Mesenchymal stem cell (in vitro differentiated cells and primary cell): Measurements from ENCODE around the gene CDY2A. TPM values are rescaled to one million over a fixed set of nuclear protein-coding genes. Genes with fewer than 3 reads are reported as not detected.
"Not testable (repeated sequence)": the region's sequence is repeated elsewhere in the genome, so short reads cannot be mapped to it uniquely, and the experiment has no call there.

Experiments used
- DNase-seq: peaks from one replicate; pipeline ENCODE4 v3.0.0-alpha.2; 2013
- H2AFZ ChIP-seq: one replicate; pipeline ENCODE4 v1.6.1; 2013; ENCODE audit warnings: low read depth, mild to moderate bottlenecking, control low read depth, inconsistent platforms, low read length, moderate library complexity
- H2AK5ac ChIP-seq: 2 replicates; pipeline ENCODE4 v1.6.1; 2013; ENCODE audit warnings: low read length, moderate library complexity, mild to moderate bottlenecking, inconsistent platforms; ENCODE audit not compliant: severe bottlenecking
- H2BK120ac ChIP-seq: one replicate; pipeline ENCODE4 v1.6.1; 2013; ENCODE audit warnings: low read depth, mild to moderate bottlenecking, inconsistent platforms, low read length, moderate library complexity
- H2BK12ac ChIP-seq, 2 experiments: one replicate each; pipeline ENCODE4 v1.6.1; 2013; ENCODE audit warnings: inconsistent platforms in 2 of 2, low read length in 2 of 2, mild to moderate bottlenecking in 2 of 2, moderate library complexity in 2 of 2, control low read depth in 1 of 2
- H2BK15ac ChIP-seq: one replicate; pipeline ENCODE4 v1.6.1; 2013; ENCODE audit warnings: mild to moderate bottlenecking, low read depth, inconsistent platforms; ENCODE audit not compliant: poor library complexity, severe bottlenecking
- H2BK5ac ChIP-seq: 2 replicates; pipeline ENCODE4 v1.6.1; 2013; ENCODE audit warnings: low read depth, mild to moderate bottlenecking, low read length, control low read depth, inconsistent platforms; ENCODE audit not compliant: poor library complexity, severe bottlenecking
- H3K14ac ChIP-seq, 2 experiments: one replicate each; pipeline ENCODE4 v1.6.1; 2013; ENCODE audit warnings: inconsistent platforms in 2 of 2, low read length in 2 of 2, control low read depth in 1 of 2, mild to moderate bottlenecking in 1 of 2, moderate library complexity in 1 of 2
- H3K18ac ChIP-seq, 2 experiments: one replicate each; pipeline ENCODE4 v1.6.1; 2013; ENCODE audit warnings: inconsistent platforms in 2 of 2, low read length in 2 of 2, control low read depth in 1 of 2, low read depth in 1 of 2, mild to moderate bottlenecking in 1 of 2
- H3K23ac ChIP-seq, 2 experiments: one replicate each; pipeline ENCODE4 v1.6.1; 2013; ENCODE audit warnings: inconsistent platforms in 2 of 2, low read length in 2 of 2, mild to moderate bottlenecking in 2 of 2, moderate library complexity in 2 of 2, control low read depth in 1 of 2
- H3K27ac ChIP-seq: 2 replicates; pipeline ENCODE4 v1.5.1; 2013; ENCODE audit warnings: mild to moderate bottlenecking, moderate library complexity, low read length, control low read depth, inconsistent platforms; ENCODE audit not compliant: poor library complexity, severe bottlenecking
- H3K27me3 ChIP-seq, 2 experiments: 2 replicates each; pipeline versions ENCODE4 v1.6.1 to v1.7.0; 2013; ENCODE audit warnings: low read length in 2 of 2, mild to moderate bottlenecking in 2 of 2, moderate library complexity in 2 of 2, control low read depth in 1 of 2, inconsistent platforms in 1 of 2; ENCODE audit not compliant: control insufficient read depth in 1 of 2, insufficient read depth in 1 of 2
- H3K36me3 ChIP-seq, 2 experiments: 2 replicates each; pipeline versions ENCODE4 v1.6.1 to v1.7.0; 2013; ENCODE audit warnings: low read length in 2 of 2, control low read depth in 1 of 2, inconsistent platforms in 1 of 2, low read depth in 1 of 2, mild to moderate bottlenecking in 1 of 2; ENCODE audit not compliant: insufficient read depth in 2 of 2, control insufficient read depth in 1 of 2
- H3K4ac ChIP-seq, 2 experiments: one replicate each; pipeline ENCODE4 v1.6.1; 2013; ENCODE audit warnings: inconsistent platforms in 2 of 2, low read length in 2 of 2, mild to moderate bottlenecking in 2 of 2, moderate library complexity in 2 of 2, control low read depth in 1 of 2, low read depth in 1 of 2
- H3K4me1 ChIP-seq: 2 replicates; pipeline ENCODE4 v1.6.1; 2013; ENCODE audit warnings: low read depth, low read length, control low read depth; ENCODE audit not compliant: control insufficient read depth, insufficient read depth
- H3K4me2 ChIP-seq: 2 replicates; pipeline ENCODE4 v1.6.1; 2013; ENCODE audit warnings: low read length, mild to moderate bottlenecking, inconsistent platforms; ENCODE audit not compliant: poor library complexity, severe bottlenecking
- H3K4me3 ChIP-seq, 2 experiments: 2 replicates each; pipeline versions ENCODE4 v1.5.1 to v1.7.0; 2013; ENCODE audit warnings: low read length in 2 of 2, mild to moderate bottlenecking in 2 of 2, control low read depth in 1 of 2, low read depth in 1 of 2; ENCODE audit not compliant: insufficient read depth in 1 of 2
- H3K79me1 ChIP-seq: replicated peaks from 2 replicates; pipeline ENCODE4 v1.6.1; 2013; ENCODE audit warnings: mild to moderate bottlenecking, control low read depth, low read length, inconsistent platforms; ENCODE audit not compliant: poor library complexity, severe bottlenecking
- H3K9ac ChIP-seq: 2 replicates; pipeline ENCODE4 v1.7.0; 2013; ENCODE audit warnings: mild to moderate bottlenecking, low read length, moderate library complexity
- H3K9me3 ChIP-seq: 2 replicates; pipeline ENCODE4 v1.7.0; 2013; ENCODE audit warnings: mild to moderate bottlenecking, low read length; ENCODE audit not compliant: control insufficient read depth
- H4K8ac ChIP-seq: one replicate; pipeline ENCODE4 v1.6.1; 2013; ENCODE audit warnings: inconsistent platforms, mild to moderate bottlenecking, low read length, moderate library complexity
- H4K91ac ChIP-seq: one replicate; pipeline ENCODE4 v1.6.1; 2013; ENCODE audit warnings: mild to moderate bottlenecking, low read length, inconsistent platforms
- WGBS: methylation state at CpG from one replicate; pipeline ENCODE4 v1.1.7; 2013; ENCODE audit warnings: mixed read lengths; 5-methylcytosine and 5-hydroxymethylcytosine counted together
- polyA plus RNA-seq, 2 experiments: library from polyadenylated mRNA; stranded (reverse); fragments of 200-250 nt; gene quantifications; one replicate each; pipeline ENCODE4 v1.2.3, GENCODE V29; 2013

The CDY2A gene, protein sequence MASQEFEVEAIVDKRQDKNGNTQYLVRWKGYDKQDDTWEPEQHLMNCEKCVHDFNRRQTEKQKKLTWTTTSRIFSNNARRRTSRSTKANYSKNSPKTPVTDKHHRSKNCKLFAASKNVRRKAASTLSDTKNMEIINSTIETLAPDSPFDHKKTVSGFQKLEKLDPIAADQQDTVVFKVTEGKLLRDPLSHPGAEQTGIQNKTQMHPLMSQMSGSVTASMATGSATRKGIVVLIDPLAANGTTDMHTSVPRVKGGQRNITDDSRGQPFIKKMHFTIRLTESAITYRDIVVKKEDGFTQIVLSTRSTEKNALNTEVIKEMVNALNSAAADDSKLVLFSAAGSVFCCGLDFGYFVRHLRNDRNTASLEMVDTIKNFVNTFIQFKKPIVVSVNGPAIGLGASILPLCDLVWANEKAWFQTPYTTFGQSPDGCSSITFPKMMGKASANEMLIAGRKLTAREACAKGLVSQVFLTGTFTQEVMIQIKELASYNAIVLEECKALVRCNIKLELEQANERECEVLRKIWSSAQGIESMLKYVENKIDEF
- polyA plus RNA-seq (2013, experiment 1 of 2), result not detected
- not detected for polyA plus RNA-seq (2013, experiment 2 of 2)

DNA sequence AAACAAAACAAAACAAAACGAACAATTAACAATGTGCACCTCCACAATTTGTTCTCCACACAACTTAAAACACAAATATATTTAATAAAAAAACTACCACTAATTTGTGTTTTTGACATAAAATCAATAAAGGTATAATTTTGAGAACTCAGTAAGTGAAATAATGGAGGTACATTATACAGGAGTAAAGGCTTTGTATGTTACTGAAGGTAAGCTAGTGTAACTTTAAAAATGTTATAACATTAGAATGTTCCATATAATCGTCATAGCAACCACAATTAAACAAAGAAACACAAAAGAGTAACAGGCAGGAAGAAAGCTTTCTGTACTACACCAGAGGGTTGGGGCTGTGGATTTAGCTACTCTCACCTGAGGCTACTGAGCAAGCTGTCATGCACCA is at the start of gene CDY2A:
TSS of gene CDY2A (plus strand) at position 301 of the 400 bp plus-strand sequence. CDS start 328 bp downstream, outside the sequence.
- not testable (repeated sequence) for H2BK15ac ChIP-seq, H3K18ac ChIP-seq, H2BK120ac ChIP-seq, H3K27ac ChIP-seq, H3K4me1 ChIP-seq, H3K9me3 ChIP-seq, H3K4me2 ChIP-seq, H2AFZ ChIP-seq, H3K4ac ChIP-seq, H3K4me3 ChIP-seq, H4K91ac ChIP-seq, H2BK5ac ChIP-seq, H3K14ac ChIP-seq, H4K8ac ChIP-seq, H3K23ac ChIP-seq, H3K36me3 ChIP-seq, H3K9ac ChIP-seq, DNase-seq, H2AK5ac ChIP-seq, H2BK12ac ChIP-seq, H3K79me1 ChIP-seq, H3K27me3 ChIP-seq
- WGBS, result no CpG with 5 or more reads among the region's 2 CpGs

DNA sequence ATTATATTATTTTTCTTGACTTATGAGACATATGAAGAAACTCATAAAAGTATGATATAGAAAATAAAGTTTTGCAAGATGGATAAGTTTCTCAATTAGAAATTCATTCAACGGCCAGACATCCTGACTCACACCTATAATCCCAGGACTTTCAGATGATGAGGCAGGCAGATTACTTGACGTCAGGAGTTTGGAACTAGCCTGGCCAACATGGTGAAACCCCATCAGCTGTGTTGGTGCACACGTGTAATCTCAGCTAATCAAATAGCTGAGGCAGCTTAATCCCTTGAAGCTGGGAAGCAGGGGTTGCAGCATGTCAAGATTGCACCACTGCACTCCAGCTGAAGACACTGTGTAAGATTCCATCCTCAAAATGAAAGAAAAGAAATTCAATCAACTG is 28.0 kb upstream of the CDY2A start:
- H3K79me1 ChIP-seq, H2AK5ac ChIP-seq, H3K4me2 ChIP-seq, H3K9ac ChIP-seq, H2AFZ ChIP-seq, H3K18ac ChIP-seq, H3K4me1 ChIP-seq, H3K36me3 ChIP-seq, H3K27me3 ChIP-seq, H4K91ac ChIP-seq, H2BK120ac ChIP-seq, H3K4me3 ChIP-seq, DNase-seq, H2BK12ac ChIP-seq, H3K27ac ChIP-seq, H3K9me3 ChIP-seq, H3K4ac ChIP-seq, H3K14ac ChIP-seq, H3K23ac ChIP-seq, H4K8ac ChIP-seq, H2BK15ac ChIP-seq, H2BK5ac ChIP-seq: not testable (repeated sequence)
- no CpG with 5 or more reads among the region's 3 CpGs for WGBS

DNA sequence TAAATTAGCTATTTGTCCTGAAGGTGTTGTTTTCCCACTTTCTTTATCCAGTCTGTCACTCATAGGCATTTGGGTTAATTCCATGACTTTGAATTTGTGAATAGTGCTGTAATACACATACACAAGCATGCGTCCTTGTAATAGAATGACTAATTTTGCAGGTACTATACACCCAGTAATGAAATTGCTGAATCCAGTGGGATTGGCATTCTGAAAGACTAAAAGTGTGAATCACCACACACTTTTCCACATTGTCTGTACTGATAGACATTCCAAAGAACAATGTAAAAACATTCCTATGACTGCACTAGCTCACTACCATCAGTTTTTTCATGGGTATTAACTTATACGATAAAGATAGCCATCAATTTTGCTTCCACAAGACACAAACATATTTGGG is 27.3 kb upstream of the CDY2A start:
- not testable (repeated sequence) for H3K79me1 ChIP-seq, H3K36me3 ChIP-seq, H3K4ac ChIP-seq, H3K4me3 ChIP-seq, H3K4me2 ChIP-seq, H2BK5ac ChIP-seq, DNase-seq, H4K8ac ChIP-seq, H3K4me1 ChIP-seq, H2BK12ac ChIP-seq, H3K9ac ChIP-seq, H3K27ac ChIP-seq, H2BK120ac ChIP-seq, H3K14ac ChIP-seq, H3K23ac ChIP-seq, H4K91ac ChIP-seq, H3K27me3 ChIP-seq, H2AFZ ChIP-seq, H3K9me3 ChIP-seq, H3K18ac ChIP-seq, H2AK5ac ChIP-seq, H2BK15ac ChIP-seq
- WGBS, result no CpG with 5 or more reads among the region's 2 CpGs

DNA sequence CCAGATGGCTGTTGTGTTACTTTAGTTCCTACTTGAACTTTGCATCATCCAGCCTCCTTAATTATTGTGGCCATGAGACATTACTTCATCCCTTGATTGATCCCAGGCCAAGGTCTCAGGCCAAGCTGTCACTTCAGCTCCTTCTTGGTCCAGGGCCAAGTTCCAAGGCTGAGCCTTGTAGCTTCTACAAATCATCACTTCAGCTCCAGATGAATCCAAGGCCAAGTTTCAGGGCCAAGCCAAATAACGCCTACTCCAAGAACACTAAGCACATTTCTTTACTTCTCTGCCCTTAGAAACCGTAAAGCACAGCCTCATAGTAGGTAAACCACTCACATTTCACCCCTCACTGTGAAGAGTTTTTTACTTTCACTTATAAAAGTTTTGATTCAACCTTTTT is 1.7 kb upstream of the CDY2A start:
- not testable (repeated sequence) for H3K36me3 ChIP-seq, H4K8ac ChIP-seq, H2BK12ac ChIP-seq, DNase-seq, H3K27ac ChIP-seq, H2AFZ ChIP-seq, H3K9me3 ChIP-seq, H3K27me3 ChIP-seq, H3K23ac ChIP-seq, H3K9ac ChIP-seq, H4K91ac ChIP-seq, H3K4me1 ChIP-seq, H2BK15ac ChIP-seq, H3K14ac ChIP-seq, H2BK120ac ChIP-seq, H2AK5ac ChIP-seq, H3K4ac ChIP-seq, H2BK5ac ChIP-seq, H3K4me3 ChIP-seq, H3K4me2 ChIP-seq, H3K18ac ChIP-seq, H3K79me1 ChIP-seq
- no CpG with 5 or more reads among the region's 2 CpGs for WGBS
